ENCODE results near the gene SHLD2.
"Not testable (repeated sequence)": the region's sequence is repeated elsewhere in the genome, so short reads cannot be mapped to it uniquely, and the experiment has no call there.

Gene SHLD2

GRCh38 chr10:87149020-87149609 is 54.1 kb downstream of the SHLD2 start:
- not testable (repeated sequence) for DNase-seq

GRCh38 chr10:87151516-87151915 is 56.5 kb downstream of the SHLD2 start:
- not testable (repeated sequence) for DNase-seq

- not testable (repeated sequence) for DNase-seq
These were observed 61.8 kb downstream of the SHLD2 start for GRCh38 chr10:87156841-87157240.

GRCh38 chr10:87157821-87158220 is 62.8 kb downstream of the SHLD2 start:
- not testable (repeated sequence) for DNase-seq

- DNase-seq, result not testable (repeated sequence)
These were observed 67.8 kb downstream of the SHLD2 start for GRCh38 chr10:87162703-87163293.

GRCh38 chr10:87163414-87163813 is 68.4 kb downstream of the SHLD2 start:
- DNase-seq, result not testable (repeated sequence)

- DNase-seq, result not testable (repeated sequence)
These were observed 74.9 kb downstream of the SHLD2 start for GRCh38 chr10:87169857-87170256.

- DNase-seq, result not testable (repeated sequence)
These were observed 75.7 kb downstream of the SHLD2 start for GRCh38 chr10:87170705-87171104.

- DNase-seq, result not testable (repeated sequence)
These were observed 76.7 kb downstream of the SHLD2 start for GRCh38 chr10:87171670-87172069.

GRCh38 chr10:87172178-87172577 is 77.2 kb downstream of the SHLD2 start:
- not testable (repeated sequence) for DNase-seq

GRCh38 chr10:87177587-87177986 is 82.6 kb downstream of the SHLD2 start:
- DNase-seq, result not testable (repeated sequence)

GRCh38 chr10:87184421-87184820 is 89.4 kb downstream of the SHLD2 start:
- DNase-seq, result not testable (repeated sequence)

GRCh38 chr10:87186016-87186415 is 91.0 kb downstream of the SHLD2 start:
- not testable (repeated sequence) for DNase-seq

GRCh38 chr10:87187573-87187972 is 92.6 kb downstream of the SHLD2 start:
- DNase-seq, result not testable (repeated sequence)

GRCh38 chr10:87191841-87192240 is 96.8 kb downstream of the SHLD2 start:
- DNase-seq, result peak; percentile 56

GRCh38 chr10:87200924-87201323 is 105.9 kb downstream of the SHLD2 start:
- DNase-seq, result peak; percentile 90

- not testable (repeated sequence) for DNase-seq
These were observed 109.8 kb downstream of the SHLD2 start for GRCh38 chr10:87204801-87205200.

- DNase-seq, result not testable (repeated sequence)
These were observed 111.9 kb downstream of the SHLD2 start for GRCh38 chr10:87206922-87207321.

- DNase-seq, result not testable (repeated sequence)
These were observed 115.3 kb downstream of the SHLD2 start for GRCh38 chr10:87210309-87210708.

- DNase-seq, result not testable (repeated sequence)
These were observed 116.8 kb downstream of the SHLD2 start for GRCh38 chr10:87211848-87212247.

GRCh38 chr10:87213150-87213765 is 118.3 kb downstream of the SHLD2 start:
- not testable (repeated sequence) for DNase-seq

- DNase-seq, result not testable (repeated sequence)
These were observed 118.8 kb downstream of the SHLD2 start for GRCh38 chr10:87213806-87214205.

GRCh38 chr10:87216120-87216519 is 121.1 kb downstream of the SHLD2 start:
- DNase-seq, result not testable (repeated sequence)

- DNase-seq, result not testable (repeated sequence)
These were observed 124.4 kb downstream of the SHLD2 start for GRCh38 chr10:87219370-87219769.
